ENCODE measurements around the gene CD247. TPM values are rescaled to one million over a fixed set of nuclear protein-coding genes. Genes with fewer than 3 reads are reported as not detected.
A peak's percentile ranks its signal among the peaks of the same experiment; 100 is the strongest.

The CD247 gene
- total RNA-seq = 9.8 TPM

DNA sequence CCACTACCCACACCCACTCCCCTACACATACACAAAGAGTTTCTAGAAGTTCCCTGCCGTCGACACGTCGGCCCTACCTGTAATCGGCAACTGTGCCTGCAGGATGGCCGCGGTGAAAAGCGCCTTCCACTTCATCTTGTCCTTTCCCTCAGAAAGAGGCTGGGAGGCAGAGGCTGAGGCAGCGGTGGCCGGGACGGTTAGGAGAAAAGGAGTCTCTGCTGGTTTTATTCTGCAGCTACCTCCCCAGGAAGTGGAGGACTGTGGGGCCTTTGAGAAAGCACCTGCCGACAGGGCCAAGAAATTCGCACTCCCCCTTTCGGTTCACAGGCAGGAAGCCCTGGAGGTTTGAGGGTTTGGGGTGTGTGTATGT is at the start of gene CD247:
Gene CD247, minus strand, starts transcription at position 199 of the 370 bp plus-strand sequence. Its CDS starts 64 bp downstream, at position 135.
- Histone ChIP-seq H3K27me3 (no peaks in the 10 kb centered on the region), H3K9me3 (no peaks in the 10 kb centered on the region), H3K36me3 (no peaks in the 10 kb centered on the region), H3K27ac (no peak within 1 kb of the TSS), H3K4me3 (peak within 1 kb of the TSS; percentile 2 to 21), H3K4me1 (no peaks in the 10 kb centered on the region)
- DNase-seq (ENCODE audit: extremely low spot score in 2 of 2) = peak in 1 of 2 donors; percentile 65
- no peak for TF ChIP-seq POLR2AphosphoS5 (IDR thresholded peaks at IDR 0.05; ENCODE audit: insufficient read depth in 1 of 2, low read depth in 1 of 2)
- TF ChIP-seq, protein P1, sequence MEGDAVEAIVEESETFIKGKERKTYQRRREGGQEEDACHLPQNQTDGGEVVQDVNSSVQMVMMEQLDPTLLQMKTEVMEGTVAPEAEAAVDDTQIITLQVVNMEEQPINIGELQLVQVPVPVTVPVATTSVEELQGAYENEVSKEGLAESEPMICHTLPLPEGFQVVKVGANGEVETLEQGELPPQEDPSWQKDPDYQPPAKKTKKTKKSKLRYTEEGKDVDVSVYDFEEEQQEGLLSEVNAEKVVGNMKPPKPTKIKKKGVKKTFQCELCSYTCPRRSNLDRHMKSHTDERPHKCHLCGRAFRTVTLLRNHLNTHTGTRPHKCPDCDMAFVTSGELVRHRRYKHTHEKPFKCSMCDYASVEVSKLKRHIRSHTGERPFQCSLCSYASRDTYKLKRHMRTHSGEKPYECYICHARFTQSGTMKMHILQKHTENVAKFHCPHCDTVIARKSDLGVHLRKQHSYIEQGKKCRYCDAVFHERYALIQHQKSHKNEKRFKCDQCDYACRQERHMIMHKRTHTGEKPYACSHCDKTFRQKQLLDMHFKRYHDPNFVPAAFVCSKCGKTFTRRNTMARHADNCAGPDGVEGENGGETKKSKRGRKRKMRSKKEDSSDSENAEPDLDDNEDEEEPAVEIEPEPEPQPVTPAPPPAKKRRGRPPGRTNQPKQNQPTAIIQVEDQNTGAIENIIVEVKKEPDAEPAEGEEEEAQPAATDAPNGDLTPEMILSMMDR (IDR thresholded peaks at IDR 0.05) = no peak
- no peak for TF ChIP-seq POLR2A (IDR thresholded peaks at IDR 0.05)
- intact Hi-C loops (cut with DNase I) = no loop called here

DNA sequence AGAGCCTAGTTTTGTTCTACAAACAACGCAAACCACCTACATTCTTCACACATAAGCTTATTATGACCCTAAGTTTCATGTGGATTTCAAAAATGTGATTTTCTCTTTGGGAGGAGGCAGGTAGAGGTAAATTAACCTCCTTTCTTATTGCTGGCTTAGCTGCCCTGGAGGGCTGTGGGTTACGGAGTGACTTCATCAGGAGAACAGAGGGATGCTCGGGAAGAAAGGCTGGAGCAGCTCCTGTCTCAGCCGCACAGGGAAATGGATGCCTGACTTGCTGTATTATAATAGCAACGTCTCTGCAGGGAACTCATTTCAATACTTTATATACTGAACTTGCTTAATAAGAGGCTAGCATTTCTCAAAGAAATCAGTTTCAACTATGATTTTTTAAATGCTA is 49.3 kb upstream of the CD247 start:
- Histone ChIP-seq H3K27ac (no peak overlapping the region), H3K27me3 (no peaks in the 10 kb centered on the region), H3K4me3 (no peak overlapping the region), H3K4me1 (no peaks in the 10 kb centered on the region), H3K36me3 (no peaks in the 10 kb centered on the region), H3K9me3 (no peaks in the 10 kb centered on the region)
- DNase-seq (ENCODE audit: extremely low spot score in 2 of 2) = no peak
- no peak for TF ChIP-seq POLR2AphosphoS5 (IDR thresholded peaks at IDR 0.05; ENCODE audit: insufficient read depth in 1 of 2, low read depth in 1 of 2)
- TF ChIP-seq POLR2A (IDR thresholded peaks at IDR 0.05) = no peak
- TF ChIP-seq, protein P1 (IDR thresholded peaks at IDR 0.05) = no peak
- intact Hi-C loops (cut with DNase I) = no loop called here

DNA sequence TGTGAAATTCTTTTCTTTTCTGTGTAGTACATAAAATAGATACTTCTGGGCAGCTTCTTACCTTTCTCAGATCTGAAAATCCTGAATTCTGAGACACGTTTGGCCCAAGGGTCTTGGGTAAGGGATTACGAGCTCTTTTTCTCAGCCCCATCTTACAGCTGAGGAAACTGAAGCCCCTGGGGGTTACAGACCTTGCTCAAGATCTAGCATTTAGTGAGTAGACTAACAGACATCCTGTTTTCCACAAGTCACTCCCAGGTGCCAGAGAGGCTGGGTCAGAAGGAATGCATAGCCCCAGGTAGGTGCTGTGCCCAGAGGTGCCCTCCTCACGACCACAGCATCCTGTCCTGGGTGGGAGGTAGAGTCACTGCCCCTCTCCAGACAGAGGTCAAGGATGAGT is 48.4 kb upstream of the CD247 start:
- Histone ChIP-seq H3K27me3 (no peaks in the 10 kb centered on the region), H3K4me1 (no peaks in the 10 kb centered on the region), H3K9me3 (no peaks in the 10 kb centered on the region), H3K36me3 (no peaks in the 10 kb centered on the region), H3K27ac (no peak overlapping the region), H3K4me3 (no peak overlapping the region)
- intact Hi-C loops (cut with DNase I) = no loop called here
- TF ChIP-seq, protein P1 (IDR thresholded peaks at IDR 0.05) = no peak
- TF ChIP-seq POLR2A (IDR thresholded peaks at IDR 0.05) = no peak
- TF ChIP-seq POLR2AphosphoS5 (IDR thresholded peaks at IDR 0.05; ENCODE audit: insufficient read depth in 1 of 2, low read depth in 1 of 2) = no peak
- DNase-seq (ENCODE audit: extremely low spot score in 2 of 2) = no peak

DNA sequence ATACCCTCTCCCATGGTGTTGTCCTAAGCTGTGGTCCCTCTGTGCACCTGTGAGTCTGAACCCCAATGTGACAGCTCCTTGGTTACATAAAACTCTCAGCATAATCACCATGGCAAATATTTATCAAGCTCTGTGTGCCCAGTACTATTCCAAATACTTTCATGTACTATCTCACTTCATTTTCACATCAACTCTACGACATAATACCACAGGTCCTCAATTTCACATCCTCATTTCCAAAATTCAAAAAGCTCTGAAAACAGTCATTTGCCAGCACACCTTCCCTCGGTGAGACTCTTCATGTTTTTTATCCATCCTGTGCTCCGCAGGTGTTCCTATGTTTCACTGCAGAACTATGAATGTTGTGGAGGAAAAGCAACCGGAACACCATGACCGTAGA is 47.6 kb upstream of the CD247 start:
- Histone ChIP-seq H3K9me3 (no peaks in the 10 kb centered on the region), H3K36me3 (no peaks in the 10 kb centered on the region), H3K4me3 (no peak overlapping the region), H3K4me1 (no peaks in the 10 kb centered on the region), H3K27ac (no peak overlapping the region), H3K27me3 (no peaks in the 10 kb centered on the region)
- intact Hi-C loops (cut with DNase I) = no loop called here
- TF ChIP-seq, protein P1 (IDR thresholded peaks at IDR 0.05) = no peak
- TF ChIP-seq POLR2AphosphoS5 (IDR thresholded peaks at IDR 0.05; ENCODE audit: insufficient read depth in 1 of 2, low read depth in 1 of 2) (no peak), POLR2A (IDR thresholded peaks at IDR 0.05) (no peak)
- no peak for DNase-seq (ENCODE audit: extremely low spot score in 2 of 2)

DNA sequence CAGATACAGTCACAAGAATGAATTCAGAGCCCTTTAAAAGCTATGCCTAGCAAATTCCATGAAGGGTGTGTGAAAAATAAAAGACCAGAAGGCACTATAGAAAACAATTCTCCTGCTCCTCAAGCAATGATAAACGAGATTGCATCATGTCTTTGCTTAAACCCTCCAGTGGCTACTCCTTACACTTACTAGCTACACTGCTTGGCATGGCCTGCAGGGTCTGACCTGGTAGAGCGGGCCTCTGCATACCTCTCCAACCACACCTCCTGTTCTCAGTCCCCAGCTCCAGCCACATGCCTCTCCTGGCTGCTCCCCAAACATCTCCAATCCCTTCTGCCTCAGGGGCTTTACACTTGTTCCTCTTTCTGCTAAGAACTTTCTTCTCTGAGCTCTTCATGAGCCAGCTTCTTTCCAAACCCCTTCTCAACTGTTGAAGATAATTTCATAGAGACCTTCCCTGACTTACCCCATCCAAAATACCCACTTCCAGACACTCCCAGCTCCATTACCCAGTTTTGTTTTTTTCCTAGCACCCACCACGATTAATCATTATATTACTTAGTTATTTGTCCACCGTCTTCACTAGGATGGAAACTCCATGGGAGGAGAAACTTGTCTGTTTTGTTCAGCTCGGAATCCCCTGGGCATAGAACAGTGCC is 46.4 kb upstream of the CD247 start:
- H3K9me3 ChIP-seq = no peaks in the 10 kb centered on the region
- H3K27me3 ChIP-seq = no peaks in the 10 kb centered on the region
- H3K27ac ChIP-seq = no peak overlapping the region
- TF ChIP-seq POLR2A (IDR thresholded peaks at IDR 0.05) (no peak), POLR2AphosphoS5 (IDR thresholded peaks at IDR 0.05; ENCODE audit: insufficient read depth in 1 of 2, low read depth in 1 of 2) (no peak)
- TF ChIP-seq, protein P1 (IDR thresholded peaks at IDR 0.05) = no peak
- no peak for DNase-seq (ENCODE audit: extremely low spot score in 2 of 2)
- H3K4me3 ChIP-seq = no peak overlapping the region
- no peaks in the 10 kb centered on the region for H3K4me1 ChIP-seq
- intact Hi-C loops (cut with DNase I) = no loop called here
- no peaks in the 10 kb centered on the region for H3K36me3 ChIP-seq

Data from vagina (tissue), 2 donors.